NCI-H2227 (cell line): ENCODE measurements around the gene AIRE.

Experiments used
- DNase-seq: peaks from one replicate; lab custom pipeline; 2025; ENCODE audit not compliant: unreplicated experiment; lab: John Stamatoyannopoulos, UW

Gene AIRE

GRCh38 chr21:44322621-44323325, 37.1 kb downstream of the AIRE start:
- no peak for DNase-seq

GRCh38 chr21:44323591-44323990, 37.9 kb downstream of the AIRE start:
- no peak for DNase-seq

DNA sequence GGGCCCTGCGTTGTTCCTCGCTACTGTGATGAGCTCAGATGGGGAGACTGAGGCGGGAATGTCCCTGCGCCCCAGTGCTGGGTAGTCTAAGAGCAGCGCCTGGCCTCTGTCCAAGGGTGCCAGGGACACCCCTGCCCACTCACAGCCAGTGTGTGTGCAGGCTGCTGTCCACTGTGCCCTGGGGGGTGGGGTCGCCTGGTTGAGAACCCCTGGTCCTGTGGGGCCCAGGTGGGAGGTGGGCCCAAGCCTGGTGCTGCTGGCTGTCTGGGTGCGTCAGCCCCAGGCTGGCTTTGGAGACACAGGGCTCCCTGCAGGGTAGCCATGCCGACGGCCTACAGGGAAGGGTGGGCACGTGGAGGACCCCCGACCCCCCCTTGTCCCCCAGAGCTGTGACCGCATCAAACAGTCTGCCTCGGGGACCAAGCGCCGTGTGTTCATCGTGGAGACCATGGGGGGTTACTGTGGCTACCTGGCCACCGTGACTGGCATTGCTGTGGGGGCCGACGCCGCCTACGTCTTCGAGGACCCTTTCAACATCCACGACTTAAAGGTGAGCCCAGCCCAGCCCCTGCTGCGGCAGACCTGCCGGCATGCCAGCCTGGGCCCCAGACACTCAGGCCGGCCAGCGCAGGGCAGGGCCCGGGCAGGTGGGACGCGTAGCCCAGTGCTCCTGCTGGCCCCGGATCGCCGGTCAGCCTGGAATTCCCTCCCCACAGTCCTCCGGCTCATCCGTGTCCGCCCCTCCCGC, 38.6 kb downstream of the AIRE start:
- DNase-seq = no peak

DNA sequence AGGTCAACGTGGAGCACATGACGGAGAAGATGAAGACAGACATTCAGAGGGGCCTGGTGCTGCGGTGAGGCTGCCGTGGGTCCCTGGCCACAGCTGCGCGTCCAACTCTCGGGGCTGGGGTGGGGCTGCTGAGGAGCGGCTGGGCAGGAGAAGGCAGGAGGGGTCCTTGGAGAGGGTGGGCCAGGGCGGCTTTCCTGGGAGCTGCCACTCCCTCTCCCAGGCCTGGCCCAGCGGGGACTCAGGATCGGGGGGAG, 39.1 kb downstream of the AIRE start:
- no peak for DNase-seq

- DNase-seq = no peak
These were observed 40.0 kb downstream of the AIRE start for GRCh38 chr21:44325386-44326271.

GRCh38 chr21:44326272-44326647, 40.6 kb downstream of the AIRE start:
- no peak for DNase-seq

DNA sequence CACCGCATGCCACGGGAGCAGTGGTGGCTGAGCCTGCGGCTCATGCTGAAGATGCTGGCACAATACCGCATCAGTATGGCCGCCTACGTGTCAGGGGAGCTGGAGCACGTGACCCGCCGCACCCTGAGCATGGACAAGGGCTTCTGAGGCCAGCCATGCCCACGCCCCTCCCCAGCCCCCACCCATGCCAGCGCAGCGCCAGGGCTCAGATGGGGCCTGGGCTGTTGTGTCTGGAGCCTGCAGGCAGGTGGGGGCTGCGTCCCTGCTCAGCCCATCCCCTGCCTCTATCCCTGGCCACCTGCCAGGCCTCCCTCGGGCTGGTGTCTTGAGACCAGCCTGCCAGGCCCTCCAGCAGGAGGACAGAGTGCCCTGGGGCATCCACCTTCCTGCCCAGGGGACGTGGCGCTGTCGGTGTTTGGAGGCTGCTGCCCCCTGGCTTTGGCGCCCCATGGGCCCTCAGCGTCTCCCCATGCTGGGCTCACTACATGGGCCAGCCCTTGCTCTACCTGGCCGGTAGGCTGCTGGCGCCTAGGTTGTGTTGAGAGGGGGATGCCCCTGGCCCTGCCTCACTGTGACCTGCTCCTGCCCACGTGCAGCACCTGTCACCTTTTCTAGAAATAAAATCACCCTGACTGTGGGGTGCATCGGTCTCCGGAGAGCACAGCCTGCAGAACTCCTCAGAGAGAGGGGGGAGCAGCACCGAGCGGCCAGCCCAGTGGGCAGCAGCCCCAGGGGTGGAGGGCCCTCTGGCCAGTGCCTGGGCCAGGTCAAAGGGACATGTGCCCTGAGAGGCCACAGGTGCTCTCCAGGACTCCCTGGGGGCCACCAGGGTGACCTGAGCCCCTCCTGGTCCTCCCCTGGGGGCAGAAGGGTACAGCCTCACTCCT, 41.3 kb downstream of the AIRE start:
- DNase-seq = no peak

DNA sequence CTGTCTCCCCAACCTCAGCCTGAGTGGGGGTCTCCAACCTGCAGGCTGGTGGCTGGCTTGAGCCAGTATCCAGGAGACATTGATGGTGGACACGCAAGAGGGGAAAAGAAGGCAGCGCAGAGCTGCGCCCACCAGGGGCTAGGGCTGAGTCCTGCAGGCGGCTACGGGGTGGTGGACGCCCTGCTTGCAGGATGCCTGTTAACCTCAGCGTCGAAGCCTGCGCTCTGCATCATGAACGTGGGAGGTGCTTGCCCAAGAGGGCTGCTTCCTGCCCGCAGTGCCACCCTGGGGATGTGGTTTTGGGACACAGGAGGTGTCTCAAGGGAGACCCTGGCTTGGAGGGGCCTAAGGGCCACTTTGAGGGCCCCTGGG, 41.9 kb downstream of the AIRE start:
- no peak for DNase-seq

DNA sequence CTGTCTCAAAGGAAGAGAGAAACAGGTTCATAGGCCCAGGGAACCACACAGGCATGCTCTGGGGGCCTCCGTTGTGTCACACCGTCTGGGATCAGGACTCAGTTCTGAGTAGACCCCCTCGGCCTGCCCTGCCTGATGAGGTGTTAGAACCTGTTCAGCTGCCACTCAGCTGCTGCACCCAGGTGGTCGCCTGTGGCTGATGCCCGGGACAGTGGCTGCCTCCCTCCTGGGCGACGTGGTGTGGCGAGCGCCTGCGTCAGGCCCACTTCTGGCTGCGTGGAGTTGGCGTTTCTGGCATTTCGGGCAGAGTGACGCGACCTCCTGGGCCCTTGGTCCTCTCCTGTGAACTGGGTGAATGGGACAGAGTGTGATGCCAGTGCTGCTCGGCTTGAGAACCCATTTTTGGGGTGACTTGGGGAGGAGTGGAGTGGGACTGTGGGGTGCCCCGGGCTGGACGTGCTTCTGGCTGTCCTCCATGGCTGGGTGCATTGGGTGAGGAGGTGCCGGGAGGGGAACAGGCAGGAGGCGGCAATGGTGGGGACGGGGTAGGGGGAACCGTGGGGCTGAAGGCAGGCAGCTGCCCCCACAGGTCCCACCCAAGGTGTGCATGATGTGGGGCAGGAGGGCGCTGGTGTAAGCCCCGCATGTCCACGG, 42.7 kb downstream of the AIRE start:
- DNase-seq = no peak

DNA sequence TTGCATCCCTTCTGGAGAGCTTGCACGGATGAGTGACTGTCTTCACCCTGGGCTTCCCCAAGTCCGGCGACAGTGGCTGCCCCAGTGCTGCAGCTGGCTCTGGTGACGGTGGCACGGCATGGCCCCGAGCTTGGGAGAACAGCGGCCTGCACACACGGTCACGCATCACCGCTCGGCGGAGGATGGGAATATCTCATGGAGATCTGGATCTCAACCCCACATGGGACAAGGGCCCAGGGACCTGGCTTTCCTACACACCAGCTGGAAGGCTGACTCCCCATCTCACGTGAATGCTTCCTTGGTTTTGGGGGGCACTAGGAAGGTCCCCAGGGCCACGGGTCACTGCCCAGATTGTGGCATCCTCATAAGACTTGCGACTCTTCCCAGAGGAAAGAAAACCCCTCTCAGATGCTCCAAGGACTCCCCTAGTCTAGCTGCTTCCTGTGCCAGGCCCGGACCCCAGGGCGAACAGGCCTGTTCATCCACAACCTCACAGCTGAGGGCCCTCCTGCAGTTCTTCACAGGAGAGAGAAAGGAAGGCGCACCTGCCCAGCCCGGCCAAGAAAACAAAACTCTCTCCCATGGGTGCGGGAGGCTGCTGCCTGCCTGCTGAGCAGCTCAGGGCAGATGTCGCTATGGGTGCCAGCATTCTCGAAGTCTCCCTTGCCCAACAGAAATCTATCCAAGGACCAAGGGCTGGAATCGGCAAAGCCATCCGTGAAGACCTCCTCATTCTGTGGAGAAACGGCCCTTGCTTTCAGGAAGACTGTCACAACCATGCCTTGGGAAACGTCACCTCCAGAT, 43.6 kb downstream of the AIRE start:
- no peak for DNase-seq

GRCh38 chr21:44329971-44330681, 44.5 kb downstream of the AIRE start:
- DNase-seq = no peak

DNA sequence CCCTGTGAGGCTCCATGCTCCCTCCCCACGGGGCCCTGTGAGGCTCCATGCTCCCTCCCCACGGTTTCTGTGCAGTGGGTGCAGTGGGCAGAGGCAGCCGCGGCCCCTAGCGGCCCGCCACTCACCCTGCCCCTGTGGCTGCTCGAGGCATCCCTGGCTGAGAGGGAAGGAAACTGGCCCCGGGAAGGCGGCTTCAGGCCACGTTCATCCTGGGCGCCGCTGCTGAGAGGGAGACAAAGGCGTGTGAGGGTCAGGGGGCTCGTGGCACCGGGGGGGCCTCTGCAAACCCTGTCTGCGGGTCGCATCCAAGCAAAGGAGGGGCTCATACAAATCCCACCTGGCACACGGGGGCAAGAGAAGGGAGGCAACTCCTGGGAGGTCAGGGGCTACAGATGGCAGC, 45.0 kb downstream of the AIRE start:
- DNase-seq = no peak

GRCh38 chr21:44331209-44331608, 45.5 kb downstream of the AIRE start:
- no peak for DNase-seq

DNA sequence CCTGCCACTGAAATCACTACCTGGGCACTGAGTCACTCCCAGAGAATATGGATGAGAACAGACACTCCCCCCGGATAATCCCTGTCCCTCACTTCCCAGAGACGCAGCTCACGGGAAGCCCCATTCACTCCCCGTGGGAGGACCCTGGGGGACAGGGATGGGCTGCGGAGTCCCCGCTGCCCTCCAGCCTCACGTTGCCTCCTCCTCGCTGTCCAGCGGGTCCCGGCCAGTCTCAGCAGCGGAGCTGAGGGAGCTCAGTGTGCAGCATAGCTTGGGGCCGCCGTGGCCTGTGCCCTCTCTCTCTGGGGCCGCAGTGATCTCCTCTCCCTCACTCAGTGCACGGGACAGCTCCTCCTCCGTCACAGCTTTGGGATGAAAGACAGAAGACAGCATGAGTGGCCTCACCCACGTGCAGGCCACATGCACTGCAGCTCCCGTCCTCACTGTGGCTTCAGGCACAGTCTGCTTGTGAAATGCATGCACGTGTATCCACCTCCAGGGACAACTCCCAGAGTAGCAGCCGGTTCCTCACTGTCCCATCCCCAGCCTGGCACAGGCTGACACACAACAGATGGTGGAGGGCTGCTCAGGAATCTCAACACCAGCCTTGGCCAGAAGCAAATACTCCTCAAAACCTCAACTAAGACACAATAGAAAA, 46.1 kb downstream of the AIRE start:
- DNase-seq = no peak

GRCh38 chr21:44332383-44332782, 46.7 kb downstream of the AIRE start:
- DNase-seq = no peak

- no peak for DNase-seq
These were observed 47.3 kb downstream of the AIRE start for GRCh38 chr21:44332965-44333364.

- no peak for DNase-seq
These were observed 48.0 kb downstream of the AIRE start for GRCh38 chr21:44333509-44334328.
